Measurements from ENCODE around the gene MALRD1.
"Not testable (repeated sequence)": the region's sequence is repeated elsewhere in the genome, so short reads cannot be mapped to it uniquely, and the experiment has no call there.

MALRD1 gene

DNA sequence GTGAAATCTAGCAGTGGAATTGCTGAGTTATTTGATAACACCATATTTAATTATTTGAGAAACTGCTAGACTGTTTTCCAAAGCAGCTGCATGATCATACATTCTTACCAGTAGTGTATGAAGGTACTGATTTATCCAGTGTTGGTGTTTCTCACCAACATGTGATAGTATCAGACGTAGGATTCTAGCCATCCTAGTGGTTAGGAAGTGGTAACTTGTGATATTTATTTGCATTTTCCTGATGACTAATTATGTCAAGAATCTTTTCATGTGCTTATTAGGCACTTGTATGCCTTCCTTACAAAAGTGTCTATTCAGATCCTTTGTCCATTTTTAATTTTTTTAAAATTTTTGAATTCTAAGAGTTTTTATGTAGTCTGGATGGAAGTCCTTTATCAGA lies 713.4 kb downstream of the MALRD1 start:
- ATAC-seq (no peak), DNase-seq (no peak)
- H3K9me3 Mint-ChIP-seq: no peaks in the 10 kb centered on the region
- H3K4me1 Mint-ChIP-seq: no peaks in the 10 kb centered on the region
- H3K4me3 Mint-ChIP-seq: no peak overlapping the region
- no peak overlapping the region for H3K27ac Mint-ChIP-seq
- no peaks in the 10 kb centered on the region for H3K27me3 Mint-ChIP-seq

GRCh38 chr10:19764111-19764510 lies 715.5 kb downstream of the MALRD1 start:
- DNase-seq: no peak
- no peaks in the 10 kb centered on the region for H3K27me3 Mint-ChIP-seq
- H3K4me1 Mint-ChIP-seq: no peaks in the 10 kb centered on the region
- H3K9me3 Mint-ChIP-seq: no peaks in the 10 kb centered on the region
- H3K4me3 Mint-ChIP-seq: no peak overlapping the region
- H3K27ac Mint-ChIP-seq: no peak overlapping the region
- ATAC-seq: no peak

- ATAC-seq (no peak), DNase-seq (no peak)
- H3K9me3 Mint-ChIP-seq: no peaks in the 10 kb centered on the region
- H3K4me3 Mint-ChIP-seq: no peak overlapping the region
- no peaks in the 10 kb centered on the region for H3K4me1 Mint-ChIP-seq
- no peaks in the 10 kb centered on the region for H3K27me3 Mint-ChIP-seq
- no peak overlapping the region for H3K27ac Mint-ChIP-seq
Measured at GRCh38 chr10:19767876-19768275, 719.3 kb downstream of the MALRD1 start.

DNA sequence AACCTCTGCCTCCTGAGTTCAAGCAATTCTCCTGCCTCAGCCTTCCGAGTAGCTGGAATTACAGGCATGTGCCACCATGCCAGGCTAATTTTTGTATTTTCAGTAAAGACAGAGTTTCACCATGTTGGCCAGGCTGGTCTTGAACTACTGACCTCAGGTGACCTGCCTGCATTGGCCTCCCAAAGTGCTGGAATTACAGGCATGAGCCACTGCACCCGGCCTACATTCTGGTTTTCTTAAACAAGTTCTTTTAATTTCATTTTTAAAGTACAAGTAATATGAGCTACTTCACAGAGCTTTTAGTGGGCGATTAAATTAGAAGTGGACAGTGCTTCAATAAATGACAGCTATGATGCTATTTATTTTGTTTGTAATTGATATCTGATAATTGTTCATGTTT lies 721.2 kb downstream of the MALRD1 start:
- DNase-seq, H3K4me3 Mint-ChIP-seq, H3K27me3 Mint-ChIP-seq, ATAC-seq, H3K27ac Mint-ChIP-seq, H3K9me3 Mint-ChIP-seq, H3K4me1 Mint-ChIP-seq: not testable (repeated sequence)

- no peak for ATAC-seq
- no peak overlapping the region for H3K27ac Mint-ChIP-seq
- no peaks in the 10 kb centered on the region for H3K4me1 Mint-ChIP-seq
- DNase-seq: no peak
- no peaks in the 10 kb centered on the region for H3K27me3 Mint-ChIP-seq
- no peak overlapping the region for H3K4me3 Mint-ChIP-seq
- H3K9me3 Mint-ChIP-seq: no peaks in the 10 kb centered on the region
Measured at GRCh38 chr10:19772972-19773371, 724.4 kb downstream of the MALRD1 start.

GRCh38 chr10:19775296-19775695 lies 726.7 kb downstream of the MALRD1 start:
- DNase-seq: no peak
- Mint-ChIP-seq H3K4me1 (no peaks in the 10 kb centered on the region), H3K27ac (no peak overlapping the region), H3K27me3 (no peaks in the 10 kb centered on the region), H3K4me3 (no peak overlapping the region), H3K9me3 (no peaks in the 10 kb centered on the region)
- ATAC-seq: no peak

GRCh38 chr10:19777806-19778205 lies 729.2 kb downstream of the MALRD1 start:
- no peak overlapping the region for H3K4me3 Mint-ChIP-seq
- H3K27me3 Mint-ChIP-seq: no peaks in the 10 kb centered on the region

DNA sequence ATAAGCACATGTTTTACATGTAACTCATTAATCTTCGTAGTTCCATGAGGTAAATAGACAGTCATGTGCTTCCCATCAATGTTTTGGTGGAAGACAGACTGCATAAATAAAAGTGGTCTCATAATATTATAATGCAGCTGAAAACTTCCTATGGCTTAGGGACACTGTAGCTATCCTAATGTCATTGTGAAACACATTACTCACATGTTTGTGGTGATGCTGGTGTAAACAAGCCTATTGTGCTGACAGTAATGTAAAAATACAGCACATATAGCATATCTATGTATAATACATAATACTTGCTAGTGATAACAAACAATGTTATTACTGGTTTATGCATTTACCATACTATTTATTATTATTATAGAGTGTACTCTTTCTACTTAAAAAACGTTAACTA lies 730.4 kb downstream of the MALRD1 start:
- H3K27me3 Mint-ChIP-seq: no peaks in the 10 kb centered on the region
- H3K27ac Mint-ChIP-seq: no peak overlapping the region
- no peak overlapping the region for H3K4me3 Mint-ChIP-seq
- ATAC-seq (no peak), DNase-seq (no peak)
- H3K9me3 Mint-ChIP-seq: peaks cover 0 to 7% of the 10 kb centered on the region in 2 donors
- no peaks in the 10 kb centered on the region for H3K4me1 Mint-ChIP-seq

More at GRCh38 chr10:19777806-19778205, 729.2 kb downstream of the MALRD1 start:
- H3K9me3 Mint-ChIP-seq: peaks cover 0 to 7% of the 10 kb centered on the region in 2 donors
- H3K27ac Mint-ChIP-seq: no peak overlapping the region
- DNase-seq (no peak), ATAC-seq (no peak)
- H3K4me1 Mint-ChIP-seq: no peaks in the 10 kb centered on the region

- ATAC-seq: no peak
- Mint-ChIP-seq H3K4me3 (no peak overlapping the region), H3K9me3 (peaks cover 0 to 7% of the 10 kb centered on the region in 2 donors), H3K4me1 (no peaks in the 10 kb centered on the region), H3K27ac (no peak overlapping the region), H3K27me3 (no peaks in the 10 kb centered on the region)
- DNase-seq: no peak
Measured at GRCh38 chr10:19782430-19783089, 734.0 kb downstream of the MALRD1 start.

DNA sequence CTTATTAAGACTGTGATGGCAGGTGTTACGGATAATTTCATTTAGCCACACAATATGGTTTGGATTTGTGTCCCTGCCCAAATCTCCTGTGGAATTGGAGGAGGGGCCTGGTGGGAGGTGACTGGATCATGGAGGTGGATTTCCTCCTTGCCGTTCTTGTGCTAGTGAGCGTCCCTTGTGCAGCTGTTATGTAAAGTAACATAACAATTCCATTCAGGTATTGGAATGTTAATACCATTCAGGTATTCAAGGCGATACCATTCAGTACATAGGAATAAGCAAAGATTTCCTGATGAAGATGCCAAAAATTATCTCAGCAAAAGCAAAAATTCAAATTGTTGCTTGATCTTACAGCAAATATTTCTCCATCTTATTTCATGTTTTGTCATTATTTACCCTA lies 735.1 kb downstream of the MALRD1 start:
- DNase-seq (no peak), ATAC-seq (no peak)
- Mint-ChIP-seq H3K9me3 (peaks cover 0 to 7% of the 10 kb centered on the region in 2 donors), H3K27me3 (no peaks in the 10 kb centered on the region), H3K4me3 (no peak overlapping the region), H3K4me1 (no peaks in the 10 kb centered on the region), H3K27ac (no peak overlapping the region)

Data from stimulated activated naive CD8-positive, alpha-beta T cell treated with anti-CD3 and anti-CD28 coated beads, Interleukin-15, amount 100 ng/mL, for 72 hours (primary cell).